HG03060 (cell line): ENCODE measurements around the gene MEGF11.

Experiments used
- ATAC-seq: cut with Tn5 transposase; IDR thresholded peaks from one replicate; pipeline ENCODE4 v1.9.1; 2021; ENCODE audit warnings: low read depth, moderate number of reproducible peaks; ENCODE audit not compliant: unreplicated experiment

Gene MEGF11

DNA sequence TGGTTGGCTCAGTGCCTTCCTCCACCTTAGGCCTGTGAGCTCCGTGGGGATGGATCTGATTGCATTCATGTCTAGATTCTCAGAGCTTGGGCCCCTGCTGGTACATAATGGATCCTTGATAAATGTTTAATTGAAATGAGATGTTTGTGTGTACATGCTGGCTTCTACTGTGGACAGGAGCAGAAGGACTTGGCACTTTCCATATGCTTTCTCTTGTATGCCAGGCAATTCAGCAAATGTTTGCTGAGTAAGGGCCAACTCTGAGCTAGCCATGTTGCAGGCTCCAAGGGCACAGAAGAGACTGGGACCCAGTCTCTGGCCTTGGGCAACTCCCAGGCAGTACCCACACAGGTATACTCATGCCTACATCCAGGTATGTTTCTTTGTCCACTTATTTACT is 317.3 kb downstream of the MEGF11 start:
- ATAC-seq: no peak

DNA sequence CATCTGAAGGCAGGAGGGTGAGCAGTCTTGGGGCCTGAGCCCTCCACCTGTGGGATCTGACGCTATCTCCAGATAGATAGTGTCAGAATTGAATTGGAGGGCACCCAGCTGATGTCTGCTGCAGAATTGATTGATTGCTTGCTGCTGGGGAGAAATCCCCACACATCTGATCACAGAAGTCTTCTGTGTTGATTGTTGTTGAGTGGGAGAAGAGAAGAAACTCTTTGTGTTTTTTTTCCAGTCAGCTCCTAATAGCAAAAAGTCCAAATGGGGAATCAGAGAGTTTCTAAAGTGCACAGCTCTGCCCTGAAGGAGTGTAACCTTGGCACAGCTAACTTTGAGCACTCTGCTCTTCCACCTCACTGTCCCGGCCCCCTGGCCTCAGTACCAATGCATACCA is 318.2 kb downstream of the MEGF11 start:
- no peak for ATAC-seq

DNA sequence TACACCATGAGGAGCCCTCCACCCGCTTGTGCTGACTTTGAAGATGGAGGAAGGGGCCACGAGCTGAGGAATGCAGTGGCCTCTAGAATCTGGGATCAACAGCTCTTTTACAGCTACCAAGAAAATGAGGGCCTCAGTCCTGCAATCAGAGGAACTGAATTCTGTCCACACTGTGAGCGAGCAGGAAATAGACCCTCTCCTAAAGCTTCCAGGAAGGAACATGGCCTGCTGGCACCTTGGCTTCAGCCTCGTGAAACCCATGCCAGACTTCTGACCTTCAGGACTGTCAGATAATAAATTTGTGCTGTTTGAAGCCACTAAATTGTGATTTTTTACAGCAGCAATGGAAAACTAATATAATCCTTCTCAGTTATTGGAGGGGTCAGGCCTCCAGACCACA is 322.3 kb downstream of the MEGF11 start:
- no peak for ATAC-seq

DNA sequence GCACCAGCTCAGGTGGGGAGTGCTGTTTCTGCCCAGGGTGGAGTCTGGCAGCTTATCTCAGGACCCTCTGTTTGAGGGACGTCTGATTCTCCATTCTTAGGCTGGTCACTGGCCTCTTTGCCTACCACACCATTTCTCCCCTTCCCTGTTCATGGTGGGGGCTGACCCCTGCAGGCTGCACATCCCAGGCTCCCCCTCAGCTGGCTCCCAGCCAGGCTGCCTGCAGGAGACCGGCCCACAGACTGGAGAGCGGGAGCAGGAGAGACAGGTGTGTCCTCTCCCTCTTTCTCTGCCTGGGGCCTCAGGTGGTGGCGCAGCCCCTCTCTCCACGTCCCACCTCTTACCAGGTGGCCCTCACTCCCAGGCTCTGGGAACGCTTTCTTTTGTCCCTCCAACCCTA is 323.4 kb downstream of the MEGF11 start:
- no peak for ATAC-seq

DNA sequence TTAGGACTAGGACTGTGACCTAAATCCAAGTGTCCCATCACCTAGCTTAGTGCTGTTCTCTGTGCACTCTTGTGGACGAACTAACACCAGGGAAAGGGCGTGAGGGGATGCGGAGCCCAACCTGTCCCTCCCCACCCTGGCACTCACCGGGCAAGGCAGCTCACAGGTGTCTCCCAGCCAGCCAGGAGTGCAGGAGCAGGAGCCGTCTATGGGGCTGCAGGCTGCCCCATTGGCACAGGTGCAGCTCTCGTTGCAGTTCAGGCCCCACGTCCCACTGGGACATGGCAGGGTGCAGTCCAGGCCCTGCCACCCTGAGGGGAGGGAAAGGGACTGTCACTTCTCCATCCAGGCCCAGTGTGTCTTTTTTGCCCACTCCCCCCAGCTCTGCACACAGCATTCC is 324.0 kb downstream of the MEGF11 start:
- ATAC-seq: no peak

DNA sequence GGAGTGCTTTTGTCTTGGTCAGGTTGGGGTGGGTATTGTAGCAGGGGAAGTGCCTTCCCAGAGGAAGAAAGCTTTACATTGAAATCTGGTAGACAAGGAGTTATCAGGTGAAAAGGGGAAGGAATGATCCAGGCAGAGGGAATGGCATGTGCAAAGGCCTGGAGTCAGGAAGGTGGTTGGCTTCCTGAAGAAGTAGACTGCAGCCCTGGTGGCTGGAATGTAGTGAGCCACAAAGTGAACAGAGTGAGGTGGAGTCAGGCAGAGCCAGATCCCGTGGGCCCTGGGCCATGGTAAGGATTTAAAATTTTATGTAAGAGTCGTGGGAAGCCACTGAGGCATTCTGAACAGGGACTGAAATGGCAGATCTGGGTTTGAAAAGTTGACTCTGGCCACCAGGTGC is 326.0 kb downstream of the MEGF11 start:
- no peak for ATAC-seq

DNA sequence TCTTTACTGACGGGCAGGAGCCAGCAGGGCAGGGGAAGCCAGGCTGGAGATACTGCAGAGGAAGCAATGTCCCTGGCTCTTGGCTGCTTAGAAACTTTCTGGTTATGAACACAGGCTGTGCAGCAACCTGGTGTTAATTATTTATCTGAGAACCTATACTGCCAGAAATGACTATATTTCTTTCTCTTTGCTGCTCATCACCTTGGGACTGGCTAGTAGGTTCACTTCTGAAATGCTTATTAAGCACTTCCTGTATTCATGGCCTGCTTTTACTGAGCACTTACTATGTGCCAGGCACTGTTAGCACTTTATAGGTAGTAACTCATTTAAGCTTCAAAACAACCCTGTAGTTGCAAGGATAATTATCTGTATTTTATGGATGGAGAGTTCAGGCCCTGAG is 326.7 kb downstream of the MEGF11 start:
- no peak for ATAC-seq

DNA sequence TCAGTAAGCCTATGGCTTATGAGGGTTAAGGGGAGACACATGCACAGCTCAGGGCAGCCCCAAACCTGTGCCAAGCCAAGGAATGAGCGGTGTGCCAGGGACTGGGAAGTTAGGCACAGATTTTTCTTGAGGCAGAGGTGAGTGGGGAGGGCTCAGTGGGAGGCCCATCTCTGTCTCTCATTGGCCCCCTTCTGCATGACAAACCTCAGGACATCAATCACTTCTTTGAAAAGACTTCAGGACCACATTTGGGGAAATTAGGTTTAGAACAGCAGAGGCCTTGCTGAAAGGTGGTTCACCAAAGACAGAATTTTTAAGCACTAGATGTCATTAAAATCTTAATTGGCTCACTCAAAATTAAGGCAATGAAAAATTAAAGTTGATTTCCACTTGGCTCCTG is 327.1 kb downstream of the MEGF11 start:
- no peak for ATAC-seq

DNA sequence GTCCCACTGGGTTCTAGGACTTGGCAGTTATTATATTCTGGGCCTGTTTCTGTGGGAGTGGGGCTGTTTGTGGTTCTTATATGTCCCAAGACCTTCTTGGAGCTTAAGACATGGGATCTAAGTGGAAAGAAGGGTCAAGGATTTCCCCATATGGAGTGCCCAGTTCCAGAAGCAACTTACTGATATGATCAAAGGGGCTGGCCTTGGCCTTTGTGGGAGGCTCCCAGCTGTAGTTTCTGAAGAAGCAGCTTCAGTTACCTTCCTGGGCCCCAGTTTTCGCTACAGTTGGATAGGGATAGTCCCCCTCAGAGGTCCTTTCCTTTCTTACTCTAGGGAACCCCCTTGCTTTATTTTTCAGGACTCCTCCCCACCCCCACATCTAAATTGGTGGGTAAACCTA is 328.2 kb downstream of the MEGF11 start:
- no peak for ATAC-seq

DNA sequence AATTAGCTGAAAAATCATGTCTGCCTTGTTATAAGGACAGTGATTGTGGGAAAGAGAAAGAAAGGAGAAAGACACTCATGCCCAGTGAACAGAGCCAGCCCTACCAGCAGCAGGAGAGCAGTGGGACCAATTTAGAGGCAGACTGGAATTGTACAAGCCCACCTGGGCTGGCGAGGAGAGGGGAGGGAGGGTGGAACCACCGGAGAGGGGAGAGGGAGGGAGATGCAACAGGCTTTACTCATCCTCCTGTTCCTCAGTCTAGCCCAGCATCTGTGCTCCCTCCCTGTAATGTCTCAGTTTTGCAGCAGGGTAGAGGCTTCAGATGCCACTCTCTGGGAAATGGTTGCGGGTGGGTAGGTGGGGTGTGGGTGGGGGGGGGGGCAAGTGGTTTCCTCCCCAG is 329.5 kb downstream of the MEGF11 start:
- ATAC-seq: no peak

DNA sequence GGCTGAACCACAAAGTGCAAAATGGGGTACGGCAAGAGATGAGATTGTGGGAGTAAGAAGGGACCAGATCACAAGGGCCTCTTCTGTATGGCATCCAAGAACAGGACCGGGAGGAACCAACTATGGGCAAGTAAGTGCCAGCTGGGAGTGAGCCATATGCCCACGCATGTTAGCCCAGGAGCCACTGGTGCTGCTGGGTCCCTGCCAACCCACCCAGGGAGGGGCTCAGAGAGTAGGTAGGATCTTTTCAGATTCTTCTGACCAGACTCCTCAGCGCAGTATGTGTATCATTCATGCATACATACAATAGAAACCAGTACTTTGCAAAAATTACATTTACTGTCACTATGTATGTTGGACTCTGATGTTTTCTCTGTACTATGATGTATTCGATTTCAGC is 330.3 kb downstream of the MEGF11 start:
- ATAC-seq: no peak

DNA sequence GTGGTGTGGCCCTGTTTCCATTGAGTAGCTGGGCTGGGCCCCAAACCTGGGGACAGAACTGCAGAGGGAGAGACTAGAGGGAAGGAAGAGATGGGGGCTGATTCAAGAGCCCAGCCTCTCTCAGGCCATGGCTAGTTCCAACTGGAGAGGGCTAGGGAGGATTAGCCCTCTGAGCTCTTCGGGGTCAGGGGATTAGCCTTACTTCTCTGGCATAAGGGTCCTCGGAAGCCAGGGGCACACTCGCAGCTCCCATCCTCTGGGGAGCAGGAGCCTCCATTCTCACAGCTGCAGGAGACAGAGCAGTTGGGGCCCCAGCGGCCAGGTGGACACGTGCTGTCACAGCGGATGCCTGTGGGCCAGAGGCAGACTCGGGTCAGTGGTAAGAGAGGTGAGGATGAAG is 330.9 kb downstream of the MEGF11 start:
- ATAC-seq: no peak

DNA sequence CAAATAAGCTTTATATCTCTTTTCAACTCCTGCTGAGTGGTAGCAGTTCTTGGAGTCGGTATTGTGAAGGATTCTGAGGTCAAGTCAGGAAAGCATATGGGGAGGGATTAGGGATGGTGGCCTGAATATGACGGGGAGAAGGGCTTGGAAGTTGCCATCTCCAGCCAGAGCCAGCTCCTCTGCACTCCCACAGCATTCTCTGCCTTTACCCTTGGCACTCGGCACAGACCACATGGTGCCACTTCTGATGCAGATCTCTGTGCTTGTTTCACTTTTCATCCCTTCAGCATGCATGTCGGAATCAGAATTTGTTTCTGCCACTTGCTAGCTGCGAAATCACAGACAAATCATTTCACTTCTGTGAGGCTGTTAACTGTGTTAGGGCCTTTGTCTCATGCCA is 331.8 kb downstream of the MEGF11 start:
- ATAC-seq: no peak

DNA sequence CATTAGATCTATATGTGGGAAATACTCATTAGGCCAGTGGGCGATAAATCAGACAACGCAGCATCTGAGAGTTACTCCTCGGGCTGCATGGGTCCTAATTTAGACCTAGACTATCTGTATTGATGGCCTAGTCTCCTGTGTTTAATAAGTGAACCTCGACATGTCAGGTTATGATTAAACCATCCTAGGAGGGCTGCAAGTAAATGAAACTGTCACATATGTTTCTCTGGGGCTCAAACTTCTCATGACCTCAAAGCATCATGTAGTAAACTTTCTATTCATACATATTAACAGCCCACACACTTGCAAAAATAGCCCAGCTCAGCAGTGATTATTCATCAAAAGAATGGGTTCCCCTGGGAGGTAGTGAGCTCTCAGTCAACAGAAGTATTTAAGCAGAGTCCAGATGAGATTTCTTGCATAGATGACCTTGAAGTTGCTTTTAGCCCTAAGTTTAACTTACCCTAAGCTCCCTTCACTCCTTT is 332.7 kb downstream of the MEGF11 start:
- no peak for ATAC-seq

DNA sequence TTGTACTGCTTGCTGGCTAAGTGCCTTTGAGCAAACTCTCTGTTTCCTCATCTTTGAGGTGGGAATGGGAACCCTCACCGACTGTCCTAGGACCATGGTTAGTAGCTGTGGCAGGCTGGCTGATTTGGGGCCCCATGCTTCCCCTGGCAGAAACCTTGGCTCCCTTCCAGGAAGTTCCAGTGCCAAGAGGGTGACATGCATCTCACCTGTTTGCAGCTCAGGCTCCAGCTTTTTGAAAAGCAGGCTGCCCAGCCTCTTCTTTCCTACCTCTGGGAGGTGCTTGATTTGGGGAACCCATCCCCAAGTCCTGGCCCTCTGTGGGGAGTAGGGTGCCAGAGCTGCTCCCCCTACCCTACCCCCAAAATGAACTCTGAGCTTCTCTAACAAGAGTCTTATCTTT is 333.4 kb downstream of the MEGF11 start:
- ATAC-seq: no peak

DNA sequence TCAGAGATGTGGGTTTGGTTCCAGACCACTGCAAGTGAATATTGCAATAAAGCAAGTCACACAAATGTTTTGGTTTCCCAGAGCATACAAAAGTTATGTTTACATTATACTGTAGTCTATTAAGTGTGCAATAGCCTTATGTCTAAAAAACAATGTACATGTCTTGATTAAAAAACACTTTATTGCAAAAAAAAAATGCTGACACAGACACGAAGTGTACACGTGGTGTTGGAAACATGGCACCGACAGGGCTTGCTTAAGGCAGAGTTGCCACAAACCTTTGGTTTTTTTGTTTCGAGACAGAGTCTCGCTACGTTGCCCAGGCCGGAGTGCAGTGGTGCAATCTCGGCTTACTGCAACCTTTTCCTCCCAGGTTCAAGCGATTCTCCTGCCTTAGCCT is 334.2 kb downstream of the MEGF11 start:
- no peak for ATAC-seq

DNA sequence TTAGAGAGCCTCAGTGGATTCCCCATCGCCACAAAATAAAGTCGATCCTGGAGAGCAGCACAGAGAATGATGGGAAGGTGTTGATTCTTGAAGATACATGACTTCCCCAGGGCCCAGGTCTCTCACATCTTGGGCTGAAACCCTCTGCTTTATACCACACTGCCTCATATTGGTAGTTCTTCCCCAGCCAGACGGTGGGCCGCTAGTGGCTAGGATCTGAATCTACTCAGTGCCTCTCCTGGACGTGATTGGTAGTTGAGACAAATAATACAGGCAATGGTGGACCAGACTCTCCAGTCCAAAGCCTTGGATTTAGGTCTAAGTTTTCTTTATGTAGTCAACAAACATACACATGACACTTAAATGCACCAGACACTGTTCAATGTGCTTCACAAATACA is 334.6 kb downstream of the MEGF11 start:
- ATAC-seq: no peak

DNA sequence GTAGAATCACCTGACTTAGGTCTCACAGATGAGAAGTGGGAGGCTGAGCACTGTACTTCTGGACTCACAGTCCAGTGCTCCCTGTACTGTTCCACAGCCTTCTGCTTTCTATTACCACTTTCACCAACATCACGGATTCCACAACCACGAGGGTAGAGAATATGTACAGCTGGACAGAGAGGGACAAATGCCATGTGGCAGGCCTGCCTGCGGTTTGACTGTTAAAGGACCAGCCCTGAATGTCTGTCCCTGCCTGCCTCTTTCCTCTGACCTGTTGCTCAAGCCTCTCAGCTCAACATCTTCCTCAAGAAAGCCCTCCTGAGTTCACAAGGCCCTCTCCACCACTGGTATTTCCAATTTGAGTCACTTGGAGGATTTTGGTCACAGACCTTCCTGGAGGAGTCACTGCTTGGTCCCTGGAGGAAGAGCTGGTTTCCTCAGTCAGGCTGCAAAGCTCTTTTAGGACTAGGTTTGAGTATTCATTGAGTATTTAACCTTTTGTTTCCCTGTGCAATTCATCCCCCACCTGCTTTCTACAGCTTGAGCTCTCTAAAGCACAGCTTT is 335.1 kb downstream of the MEGF11 start:
- ATAC-seq: no peak

DNA sequence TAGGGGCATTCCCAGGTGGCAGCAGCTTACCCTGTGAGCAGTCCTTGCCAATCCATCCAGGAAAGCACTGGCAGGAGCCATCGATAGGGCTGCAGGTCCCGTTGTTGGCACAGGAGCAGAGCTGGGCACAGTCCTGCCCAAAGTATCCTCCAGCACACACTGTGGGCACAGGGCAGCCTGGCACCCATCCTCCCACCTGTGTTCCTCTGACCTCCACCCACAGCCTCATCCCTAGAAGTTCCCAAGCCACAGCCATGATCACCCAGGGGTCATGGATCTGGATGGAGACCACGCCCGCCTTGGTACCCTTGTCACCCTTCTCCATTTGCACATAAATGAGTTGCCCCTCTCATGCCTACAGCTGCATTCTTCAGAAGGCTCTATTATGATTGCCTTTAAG is 335.6 kb downstream of the MEGF11 start:
- ATAC-seq: no peak

DNA sequence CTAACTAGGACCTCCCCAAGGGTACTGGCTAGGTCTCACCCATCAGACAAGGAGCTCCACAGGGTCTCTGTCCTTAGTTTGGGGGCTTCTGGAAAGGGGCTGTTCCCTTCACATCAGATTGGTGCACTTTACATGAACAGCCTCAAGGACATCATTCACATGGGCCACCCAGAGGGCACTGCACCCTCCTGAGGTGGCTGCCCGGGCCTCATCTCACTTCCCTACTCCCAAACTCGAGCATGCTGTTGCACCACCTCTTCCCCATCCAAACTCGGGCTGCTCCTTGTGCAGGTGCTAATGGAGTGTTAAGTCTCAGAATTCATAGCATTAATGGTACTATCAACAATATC is 336.2 kb downstream of the MEGF11 start:
- no peak for ATAC-seq

DNA sequence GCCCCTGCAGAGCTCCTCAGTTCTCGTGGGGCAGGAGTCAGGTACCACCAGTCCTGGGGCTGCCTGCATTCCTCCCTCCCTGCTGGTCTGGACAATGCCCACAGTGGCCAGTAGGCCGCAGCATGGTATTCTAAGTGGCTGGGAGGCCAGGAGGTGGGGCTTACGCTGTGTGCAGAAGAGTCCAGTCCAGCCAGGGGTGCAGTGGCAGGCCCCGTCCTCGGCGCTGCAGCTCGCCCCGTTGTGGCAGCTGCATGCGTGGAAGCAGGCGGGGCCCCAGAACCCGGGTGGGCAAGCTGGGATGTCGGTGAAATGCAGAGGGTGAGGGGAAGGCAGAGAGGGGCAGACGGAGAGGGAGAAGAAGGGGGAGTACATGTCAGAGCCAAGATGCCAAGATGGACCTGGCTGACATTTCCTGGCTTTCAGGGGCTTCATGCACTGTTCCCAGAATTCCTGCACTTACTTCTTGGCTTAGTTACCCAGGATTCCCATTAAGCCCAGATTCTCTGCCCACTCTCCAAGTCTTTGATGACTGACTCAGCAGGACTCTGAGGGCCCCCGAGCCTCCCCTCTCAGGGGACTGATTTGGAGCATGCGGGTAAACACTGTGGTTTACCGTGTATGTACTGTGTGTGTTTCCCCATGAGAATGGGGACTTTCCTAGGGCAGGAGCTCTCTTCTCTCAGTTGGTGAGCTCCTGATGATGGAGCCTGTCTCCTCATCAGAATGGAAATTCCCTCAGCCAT is 336.7 kb downstream of the MEGF11 start:
- peak; percentile 49 for ATAC-seq

DNA sequence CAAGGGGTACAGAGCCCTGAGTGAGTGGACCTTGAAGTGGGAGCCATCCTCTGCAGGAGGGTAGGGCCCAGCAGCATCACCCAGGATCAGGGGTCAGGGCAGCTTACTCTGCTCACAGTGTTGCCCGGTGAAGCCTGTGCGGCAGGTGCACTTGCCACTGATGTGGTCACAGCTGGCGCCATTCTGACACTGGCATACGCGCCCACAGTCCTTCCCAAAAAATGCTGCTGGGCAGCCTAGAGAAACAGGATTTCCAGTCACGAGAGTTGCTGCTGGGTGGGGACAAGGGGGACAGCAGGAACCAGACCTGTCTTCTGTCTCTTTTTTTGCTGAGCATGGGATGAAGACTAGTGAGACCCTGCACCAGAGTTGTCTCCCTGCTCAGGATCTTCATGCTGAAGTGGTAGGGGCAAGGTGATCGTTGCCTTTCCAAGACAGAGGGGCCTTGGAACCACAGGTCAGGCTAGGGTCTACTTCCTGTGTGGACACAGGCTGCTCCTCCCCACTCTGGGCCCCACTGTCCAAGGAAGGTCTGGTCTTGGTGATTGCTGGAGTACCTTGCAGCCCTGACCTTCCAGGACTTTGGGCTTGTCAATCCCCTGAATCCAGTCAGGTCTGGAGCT is 337.4 kb downstream of the MEGF11 start:
- ATAC-seq: no peak
